HG03442 (cell line): Measurements from ENCODE around the gene GRB2.
"Not testable (repeated sequence)": the region's sequence is repeated elsewhere in the genome, so short reads cannot be mapped to it uniquely, and the experiment has no call there.

Source experiments
- ATAC-seq: cut with Tn5 transposase; IDR thresholded peaks from one replicate; pipeline ENCODE4 v1.9.1; 2021; ENCODE audit warnings: mild to moderate bottlenecking, moderate library complexity; ENCODE audit not compliant: unreplicated experiment

Gene GRB2

DNA sequence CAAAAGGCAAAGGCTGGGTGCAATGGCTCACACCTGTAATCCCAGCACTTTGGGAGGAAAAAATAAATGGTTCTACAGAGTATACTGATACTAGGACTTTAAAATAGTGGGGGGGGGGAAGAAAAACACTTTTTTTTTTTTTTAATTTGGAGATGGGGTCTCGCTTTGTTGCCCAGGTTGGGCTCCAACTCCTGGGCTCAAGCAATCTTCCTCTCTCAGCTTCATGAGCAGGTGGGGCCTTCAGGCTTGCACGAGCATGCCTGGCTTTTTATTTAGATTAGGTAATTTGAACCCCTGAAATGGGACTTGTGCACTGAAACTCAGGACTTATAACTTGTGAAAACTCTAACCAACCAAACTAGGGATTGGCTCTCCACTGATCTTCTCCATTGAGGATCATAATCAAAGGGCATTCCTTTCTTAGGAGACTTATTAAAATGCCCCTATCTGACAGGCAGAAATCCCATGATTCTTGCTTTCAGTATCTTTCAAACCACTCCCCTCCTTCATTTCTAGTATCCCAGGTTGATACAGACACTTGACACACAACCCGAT, 16.9 kb downstream of the GRB2 start:
- no peak for ATAC-seq

DNA sequence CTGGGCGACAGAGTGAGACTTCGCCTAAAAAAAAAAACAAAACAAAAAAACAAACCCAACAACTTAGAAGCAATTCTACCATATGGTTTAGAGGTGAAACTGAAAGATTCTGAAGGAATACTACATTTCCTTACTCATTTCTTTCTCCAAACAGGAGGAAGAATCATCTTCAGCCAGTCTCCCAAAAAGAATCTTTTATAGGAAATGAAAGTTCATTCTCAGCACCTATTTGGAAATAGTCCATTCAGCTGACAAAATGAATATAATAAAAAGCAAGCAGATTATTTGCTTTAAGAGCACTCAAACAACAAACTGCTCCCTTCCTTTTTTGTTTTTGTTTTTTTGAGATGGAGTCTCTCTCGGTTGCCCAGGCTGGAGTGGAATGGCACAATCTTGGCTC, 17.7 kb downstream of the GRB2 start:
- no peak for ATAC-seq

GRCh38 chr17:75386430-75386829, 19.0 kb downstream of the GRB2 start:
- no peak for ATAC-seq

GRCh38 chr17:75384751-75385150, 20.7 kb downstream of the GRB2 start:
- no peak for ATAC-seq

GRCh38 chr17:75383842-75384195, 21.7 kb downstream of the GRB2 start:
- ATAC-seq = no peak

DNA sequence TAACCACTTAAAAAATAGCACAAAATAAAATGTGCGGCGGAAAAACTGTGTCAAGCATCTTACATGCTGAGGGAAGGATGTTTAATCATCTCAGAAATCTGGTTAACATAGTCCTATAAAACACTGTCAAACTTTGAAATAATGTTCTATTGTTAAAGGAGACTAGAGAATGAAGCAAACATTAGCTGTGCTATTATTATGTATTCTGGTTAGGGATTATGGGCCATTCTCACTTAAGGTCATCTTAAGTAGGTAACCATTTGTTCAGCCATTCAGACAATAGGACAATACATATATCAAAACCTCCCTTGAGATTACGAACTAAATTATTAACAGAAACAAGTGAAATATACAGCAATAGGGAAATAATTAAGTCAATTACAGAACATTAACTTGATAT, 24.7 kb downstream of the GRB2 start:
- no peak for ATAC-seq

GRCh38 chr17:75380315-75380714, 25.2 kb downstream of the GRB2 start:
- no peak for ATAC-seq

DNA sequence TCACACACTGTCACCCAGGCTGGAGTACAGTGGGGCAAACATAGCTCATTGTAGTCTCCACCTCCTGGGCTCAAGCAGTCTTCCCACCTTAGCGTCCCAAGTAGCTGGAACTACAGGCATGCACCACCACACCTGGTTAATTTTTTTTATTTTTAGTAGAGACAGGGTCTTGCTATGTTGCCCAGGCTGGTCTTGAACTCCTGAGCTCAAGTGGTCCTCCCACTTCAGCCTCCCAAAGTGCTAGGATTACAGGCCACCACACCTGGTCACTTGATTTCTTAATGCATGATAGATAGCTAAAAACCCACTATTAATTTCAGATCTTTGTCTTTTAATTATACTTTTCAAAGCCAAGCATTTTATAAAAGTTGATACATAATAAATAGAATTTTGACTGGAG, 26.1 kb downstream of the GRB2 start:
- not testable (repeated sequence) for ATAC-seq

DNA sequence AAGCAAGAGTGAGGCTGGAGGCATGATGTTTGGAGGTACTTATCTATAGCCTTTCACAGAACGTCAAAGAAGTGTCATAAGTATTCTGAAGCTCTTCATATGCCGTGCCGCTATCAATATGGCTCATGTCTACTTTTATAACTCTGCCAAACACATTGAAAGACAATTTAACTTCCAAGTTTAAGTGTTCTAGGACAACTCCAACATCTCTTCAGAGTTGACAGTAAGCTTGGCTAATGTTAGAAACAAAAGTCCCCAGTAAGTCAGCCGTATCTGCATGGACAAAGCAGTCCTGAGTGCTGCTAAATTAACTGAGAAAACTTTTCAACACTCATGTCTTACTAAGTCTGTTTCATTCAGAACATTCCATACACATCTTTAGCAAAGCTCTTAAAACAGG, 32.2 kb downstream of the GRB2 start:
- no peak for ATAC-seq

DNA sequence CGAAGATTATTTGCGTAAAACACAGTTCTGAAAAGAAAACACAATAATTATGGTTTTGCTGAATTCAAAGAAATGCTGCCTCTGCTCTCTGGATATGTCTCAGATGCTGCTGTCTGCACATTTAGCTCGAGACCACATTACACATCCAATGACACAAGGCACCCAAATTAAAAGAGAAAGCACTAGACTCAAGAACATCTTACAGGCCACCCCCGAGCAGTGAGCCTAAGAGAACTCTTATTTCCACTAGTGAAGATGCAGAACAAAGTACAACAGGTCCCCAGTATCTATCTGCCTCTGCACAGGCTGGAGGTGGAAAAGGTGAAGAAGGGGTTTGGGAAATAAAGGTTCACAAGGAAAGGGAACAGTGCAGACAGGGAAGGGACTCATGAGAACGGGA, 33.5 kb downstream of the GRB2 start:
- ATAC-seq = no peak

GRCh38 chr17:75371339-75371738, 34.1 kb downstream of the GRB2 start:
- ATAC-seq = no peak

DNA sequence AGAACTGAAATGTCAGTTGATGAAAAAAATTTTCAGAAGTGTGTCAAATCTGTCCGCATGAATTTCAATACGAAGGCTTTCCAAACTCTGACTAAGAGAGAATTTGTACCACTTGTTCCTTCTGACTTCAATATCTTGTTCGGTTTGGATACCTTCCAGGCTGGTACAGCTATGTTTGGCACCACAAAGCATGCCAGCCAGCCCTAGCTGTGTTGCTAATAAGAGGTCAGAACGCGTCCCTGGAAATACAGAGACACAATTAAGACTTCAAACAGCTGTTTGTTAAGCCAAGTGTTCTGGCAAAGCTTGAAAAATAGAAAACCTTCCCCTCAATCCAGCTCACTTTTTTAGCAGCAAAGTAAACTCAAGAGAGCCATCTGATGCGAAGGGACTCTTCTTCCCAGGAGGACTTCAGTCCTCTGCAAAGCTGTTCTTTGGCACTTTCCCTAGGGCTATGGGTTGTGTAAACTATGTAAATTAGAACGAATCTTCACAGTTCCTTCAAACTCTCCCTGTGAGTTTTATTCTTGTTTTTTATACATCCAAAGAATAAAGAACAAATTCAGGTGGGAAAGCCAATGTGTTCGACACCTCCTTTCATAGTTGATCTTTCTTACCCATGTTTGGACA, 35.1 kb downstream of the GRB2 start:
- no peak for ATAC-seq

DNA sequence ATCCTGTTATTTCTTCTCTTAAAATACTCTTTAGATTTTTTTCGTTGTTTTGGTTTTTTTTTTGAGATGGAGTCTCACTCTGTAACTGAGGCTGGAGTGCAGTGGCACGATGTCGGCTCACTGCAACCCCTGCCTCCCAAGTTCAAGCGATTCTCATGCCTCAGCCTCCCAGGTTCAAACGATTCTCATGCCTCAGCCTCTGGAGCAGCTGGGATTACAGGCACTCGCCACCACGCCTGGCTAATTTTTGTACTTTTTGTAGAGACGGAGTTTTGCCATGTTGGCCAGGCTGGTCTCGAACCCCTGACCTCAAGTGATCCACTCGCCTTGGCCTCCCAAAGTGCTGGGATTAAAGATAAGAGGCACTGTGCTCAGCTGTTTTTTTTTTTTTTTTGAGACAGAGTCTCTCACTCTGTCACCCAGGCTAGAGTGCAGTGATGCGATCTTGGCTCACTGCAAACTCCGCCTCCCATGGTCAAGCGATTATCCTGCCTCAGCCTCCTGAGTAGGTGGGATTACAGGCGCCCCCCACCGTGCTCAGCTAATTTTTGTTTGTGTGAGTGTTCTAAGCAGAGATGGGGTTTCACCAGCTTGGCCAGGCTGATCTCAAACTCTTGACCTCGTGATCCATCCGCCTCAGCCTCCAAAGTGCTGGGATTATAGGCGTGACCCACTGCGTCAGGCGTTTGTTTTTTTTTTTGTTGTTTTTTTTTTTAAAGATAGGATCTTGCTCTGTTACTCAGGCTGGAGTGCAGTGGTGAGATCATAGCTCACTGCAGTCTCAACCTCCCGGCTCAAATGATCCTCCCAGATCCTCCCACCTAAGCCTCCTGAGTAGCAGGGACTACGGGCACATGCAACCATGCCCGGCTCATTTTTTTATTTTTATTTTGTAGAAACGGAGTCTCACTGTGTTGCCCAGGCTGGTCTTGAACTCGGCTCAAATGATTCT, 37.4 kb downstream of the GRB2 start:
- not testable (repeated sequence) for ATAC-seq

DNA sequence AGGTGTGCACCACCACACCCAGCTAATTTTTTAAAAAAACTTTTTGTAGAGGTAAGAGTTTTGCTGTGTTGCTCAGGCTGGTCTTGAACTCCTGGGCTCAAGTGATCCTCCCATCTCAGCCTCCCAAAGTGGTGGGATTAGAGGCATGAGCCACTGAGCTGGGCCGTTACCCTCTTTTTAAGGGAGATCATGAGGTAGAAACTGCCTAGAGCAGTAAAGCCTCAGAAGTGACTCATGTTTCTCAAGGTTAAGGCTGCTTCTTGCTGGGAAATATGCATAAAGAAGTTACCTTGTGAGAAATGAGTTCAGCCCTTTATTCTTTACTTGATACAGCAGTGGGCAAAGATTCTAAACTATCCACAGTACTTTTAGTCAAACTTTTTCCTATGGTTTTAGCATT, 38.2 kb downstream of the GRB2 start:
- no peak for ATAC-seq

DNA sequence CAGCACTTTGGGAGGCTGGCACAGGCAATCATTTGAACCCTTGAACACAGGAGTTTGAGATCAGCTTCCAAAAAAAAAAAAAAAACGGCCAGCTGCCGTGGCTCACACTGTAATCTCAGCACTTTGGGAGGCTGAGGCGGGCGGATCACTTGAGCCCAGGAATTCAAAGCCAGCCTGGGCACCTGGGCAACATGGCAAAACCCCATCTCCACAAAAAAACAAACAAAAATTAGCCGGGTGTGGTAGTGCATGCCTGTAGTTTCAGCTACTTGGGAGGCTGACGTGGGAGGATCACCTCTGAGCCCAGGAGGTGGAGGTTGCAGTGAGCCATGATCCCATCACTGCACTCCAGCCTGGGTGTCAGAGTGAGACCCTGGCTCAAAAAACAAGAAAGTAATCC, 39.0 kb downstream of the GRB2 start:
- ATAC-seq = no peak

- ATAC-seq = no peak
Measured at GRCh38 chr17:75365931-75366275, 39.6 kb downstream of the GRB2 start.

DNA sequence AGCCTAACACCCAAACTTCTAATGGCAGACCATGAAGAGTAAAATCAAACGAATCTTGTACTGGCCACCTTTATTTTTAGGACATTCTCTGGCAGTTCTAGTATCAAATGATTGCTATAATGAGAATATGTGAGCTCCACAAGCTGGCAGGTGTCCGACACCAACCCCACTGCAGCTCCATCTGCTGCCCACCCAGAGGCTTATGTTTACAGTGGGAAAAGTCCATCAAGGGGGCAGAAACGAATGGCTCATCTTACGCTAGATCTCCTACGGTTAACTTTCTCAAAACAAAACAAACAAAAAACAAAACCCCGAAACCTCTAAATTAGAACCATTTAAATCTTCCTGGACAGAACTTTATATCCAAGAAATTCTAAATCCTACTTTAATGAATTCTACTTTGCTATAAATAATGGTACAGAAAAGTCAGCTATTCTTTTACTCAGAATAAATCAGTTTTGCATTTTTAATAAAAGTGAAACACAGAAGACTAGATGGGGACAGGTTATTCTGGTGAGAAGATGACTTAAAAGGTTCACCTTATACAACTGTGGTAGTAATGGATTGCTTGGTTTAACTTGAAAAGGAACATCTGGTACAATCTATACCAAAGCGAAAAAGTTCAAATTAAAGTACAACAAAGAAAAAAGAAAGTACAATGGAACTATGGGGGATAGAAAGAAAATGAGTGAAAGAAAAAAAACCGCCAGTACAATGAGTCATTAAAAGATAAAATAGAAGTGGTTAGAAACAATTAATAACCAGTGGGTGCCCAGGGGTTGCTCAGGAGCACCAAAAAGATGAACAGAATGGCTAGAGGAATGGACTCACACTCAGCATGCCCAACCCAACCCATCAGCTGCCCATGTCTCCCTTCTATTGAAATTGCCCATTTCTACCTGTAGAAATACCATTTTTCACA, 40.2 kb downstream of the GRB2 start:
- no peak for ATAC-seq

- ATAC-seq = no peak
Measured at GRCh38 chr17:75364078-75364477, 41.4 kb downstream of the GRB2 start.

DNA sequence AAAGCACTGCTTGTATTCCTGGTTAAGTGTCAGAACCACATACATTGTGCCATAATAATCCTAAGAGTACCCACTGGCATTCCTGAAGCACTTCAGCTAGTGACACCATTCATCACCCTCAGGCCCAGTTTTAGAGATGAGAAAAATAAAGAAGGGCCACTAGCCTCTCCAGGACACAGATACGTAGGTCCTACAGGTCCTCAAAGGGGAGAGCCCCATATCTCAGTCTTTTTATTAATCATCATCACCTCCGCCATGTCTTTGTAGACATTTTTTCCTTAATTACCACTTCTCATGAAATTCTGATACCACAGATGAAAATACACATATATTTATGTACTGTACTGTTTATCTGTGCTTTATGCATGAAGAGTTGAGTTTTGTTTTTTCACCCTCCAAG, 43.5 kb downstream of the GRB2 start:
- ATAC-seq = no peak

- ATAC-seq = no peak
Measured at GRCh38 chr17:75361344-75361743, 44.1 kb downstream of the GRB2 start.

- ATAC-seq = no peak
Measured at GRCh38 chr17:75356260-75356937, 49.1 kb downstream of the GRB2 start.
